Embryonic facial prominence (tissue), 1 donor: Measurements from ENCODE around the gene SLC25A22.

ENCODE experiments used
- DNase-seq: peaks from one replicate; pipeline ENCODE4 v3.0.0-alpha.2; 2016; ENCODE audit errors: extremely low spot score

Gene SLC25A22

GRCh38 chr11:803770-804598 lies 5.9 kb upstream of the SLC25A22 start:
- DNase-seq: no peak

GRCh38 chr11:803467-803742 lies 5.3 kb upstream of the SLC25A22 start:
- DNase-seq: no peak

DNA sequence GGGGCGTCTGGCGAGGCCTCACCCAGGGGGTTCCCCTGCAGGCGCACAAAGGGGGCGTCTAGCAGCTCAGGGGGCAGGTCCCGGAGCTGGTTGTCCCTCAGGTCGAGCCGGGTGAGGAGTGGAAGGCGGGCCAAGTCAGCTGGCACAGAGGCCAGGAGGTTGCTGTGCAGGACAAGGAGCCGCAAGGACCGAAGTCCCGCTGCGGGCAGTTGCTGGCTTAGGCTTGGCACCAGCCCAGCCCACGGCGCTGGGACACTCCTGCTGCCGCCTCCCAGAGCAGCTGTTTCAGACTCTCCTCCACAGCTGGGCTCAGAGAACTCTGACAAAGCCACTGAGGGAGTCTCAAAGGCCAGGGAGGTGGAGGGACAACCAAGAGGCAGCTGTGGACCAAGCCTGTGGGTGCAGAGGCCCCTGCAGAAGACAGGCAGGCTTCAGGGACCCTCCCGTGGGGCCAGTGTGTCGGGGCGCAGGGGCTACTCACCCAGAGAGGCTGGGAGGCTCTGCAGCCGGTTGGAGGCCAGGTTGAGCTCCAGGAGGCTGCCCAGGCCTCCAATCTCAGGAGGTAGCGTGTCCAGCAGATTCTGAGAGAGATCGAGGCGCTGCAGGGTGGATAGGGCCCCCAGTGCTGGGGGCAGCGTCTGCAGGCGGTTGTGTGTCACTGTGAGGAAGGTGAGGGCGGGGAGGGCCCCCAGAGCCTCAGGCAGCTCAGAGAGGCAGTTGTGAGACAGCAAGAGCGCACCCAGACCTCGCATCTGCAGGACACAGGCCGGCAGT lies 4.8 kb upstream of the SLC25A22 start:
- no peak for DNase-seq

GRCh38 chr11:802018-802617 lies 4.0 kb upstream of the SLC25A22 start:
- DNase-seq: no peak

DNA sequence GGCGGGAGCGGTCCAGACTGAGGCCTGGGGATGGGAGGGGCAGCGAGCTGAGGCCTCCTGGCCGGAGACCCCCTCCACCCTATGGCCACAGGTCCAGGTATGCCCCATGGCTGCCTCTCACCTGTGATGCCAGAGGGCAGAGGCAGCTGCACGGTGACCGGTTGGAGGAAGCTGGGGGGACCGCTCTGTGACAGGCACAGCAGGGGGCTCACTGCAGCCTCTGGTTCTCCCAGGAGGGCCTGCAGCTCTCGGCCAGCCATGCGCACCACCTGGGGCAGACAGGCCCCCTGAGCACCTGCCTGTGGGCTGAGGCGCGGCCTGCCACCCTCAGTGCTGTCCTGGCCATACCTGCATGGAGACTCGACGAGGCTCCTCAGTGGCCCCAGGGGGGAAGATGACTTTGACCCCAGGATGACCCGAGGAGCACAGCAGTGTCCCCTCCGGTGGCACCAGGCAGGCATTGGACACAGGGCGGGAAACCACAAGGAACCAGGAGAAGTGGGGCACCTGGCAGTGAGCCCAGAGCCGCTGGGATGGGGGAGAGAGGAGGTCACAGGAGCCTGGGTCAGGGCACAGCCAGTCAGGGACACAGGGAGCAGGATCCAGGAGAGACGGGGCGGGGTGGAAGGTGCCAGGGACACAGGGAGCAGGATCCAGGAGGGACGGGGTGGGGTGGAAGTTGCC lies 3.2 kb upstream of the SLC25A22 start:
- DNase-seq: no peak

- DNase-seq: no peak
These were observed 2.4 kb upstream of the SLC25A22 start for GRCh38 chr11:800473-800872.

DNA sequence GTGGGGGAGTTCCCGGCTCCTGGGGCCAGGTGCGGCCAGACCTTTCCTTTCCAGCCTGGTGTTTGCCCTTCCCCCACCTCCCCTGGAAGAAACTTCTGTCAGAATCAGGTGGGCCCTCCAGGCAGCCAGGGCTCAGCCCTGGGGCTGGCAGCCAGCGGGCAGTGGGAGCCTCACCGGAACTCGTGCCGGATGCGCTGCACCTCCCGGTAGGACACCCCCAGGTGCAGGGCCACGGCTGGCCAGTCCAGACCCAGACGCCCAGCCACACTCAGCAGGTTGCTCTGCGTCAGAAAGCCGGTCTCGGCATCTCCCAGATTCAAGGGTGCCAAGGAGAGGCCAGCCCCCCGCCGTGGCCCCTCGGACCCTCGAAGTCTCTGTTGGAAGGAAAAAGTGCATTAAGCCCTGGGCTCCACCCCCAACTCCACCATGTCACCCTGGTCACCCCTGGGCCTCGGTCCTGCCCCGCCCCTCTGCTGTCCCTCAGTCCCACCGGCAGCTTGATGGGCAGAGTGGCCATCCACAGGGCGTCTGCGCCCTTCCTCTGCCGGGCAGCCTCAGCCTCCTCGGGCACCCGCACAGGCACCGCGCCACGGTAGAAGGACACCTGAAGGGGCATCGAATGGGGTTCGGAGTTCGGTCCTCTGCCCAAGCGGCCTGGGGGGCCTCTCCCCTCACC lies 1.7 kb upstream of the SLC25A22 start:
- DNase-seq: no peak

- DNase-seq: peak; percentile 80
These were observed 587 bp downstream of the SLC25A22 start for GRCh38 chr11:797296-798092.

DNA sequence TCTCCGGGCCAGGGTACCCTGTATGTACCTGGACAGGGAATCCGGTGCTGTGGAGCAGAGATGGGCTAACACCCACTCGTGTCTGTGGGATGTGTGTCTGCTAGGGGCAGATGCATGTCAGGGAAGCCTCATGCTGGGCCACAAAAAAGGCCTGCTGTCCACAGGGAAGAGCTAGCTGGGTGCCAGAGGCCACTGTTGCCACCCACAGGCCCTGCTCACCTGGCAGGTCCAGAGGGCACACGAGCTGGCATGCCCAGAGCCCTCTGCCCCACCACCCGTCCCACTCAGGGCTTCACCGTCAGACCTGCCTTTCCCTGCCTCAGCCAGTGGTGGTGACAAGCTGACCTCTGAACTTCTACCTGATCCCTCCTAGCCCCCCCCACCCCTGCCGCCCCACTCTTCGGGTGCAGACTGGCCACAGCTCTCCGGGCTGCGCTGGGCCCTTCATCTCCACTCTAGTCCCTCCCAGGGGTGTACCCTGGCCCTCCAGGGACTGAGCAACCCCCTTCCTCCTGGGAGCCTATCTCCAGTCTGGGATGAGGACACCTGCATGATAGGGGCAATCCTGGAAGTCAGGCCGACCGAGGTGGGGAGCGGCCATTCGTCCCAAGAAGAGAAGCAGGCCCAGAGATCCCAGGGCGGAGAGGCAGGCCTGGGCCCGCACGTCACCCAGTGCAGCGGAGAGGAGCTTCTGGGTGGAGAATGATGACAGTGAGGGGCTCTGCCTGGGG lies 1.4 kb downstream of the SLC25A22 start:
- DNase-seq: no peak

GRCh38 chr11:795634-796564 lies 2.2 kb downstream of the SLC25A22 start:
- DNase-seq: no peak

- no peak for DNase-seq
These were observed 3.1 kb downstream of the SLC25A22 start for GRCh38 chr11:794766-795633.

- no peak for DNase-seq
These were observed 3.9 kb downstream of the SLC25A22 start for GRCh38 chr11:794013-794765.

DNA sequence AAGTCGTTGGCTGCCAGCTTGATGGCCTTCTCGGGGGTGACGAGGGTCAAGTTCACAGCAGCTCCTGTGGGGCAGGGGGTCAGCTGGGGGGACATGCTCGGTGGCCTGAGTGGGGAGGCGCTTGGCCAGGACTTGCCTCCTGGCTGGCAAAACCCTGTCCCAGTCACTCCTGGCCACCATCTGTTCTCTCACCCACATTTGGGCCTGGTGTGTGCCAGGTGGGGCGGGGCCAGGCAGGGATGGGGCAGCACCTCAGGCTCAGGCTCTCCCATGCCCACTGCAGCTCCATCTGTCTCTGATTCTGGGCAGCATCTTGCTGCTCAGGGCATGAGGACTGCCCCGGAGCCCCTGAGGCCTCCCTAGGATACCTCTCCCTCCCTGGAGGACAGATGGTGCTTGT lies 4.5 kb downstream of the SLC25A22 start:
- no peak for DNase-seq

DNA sequence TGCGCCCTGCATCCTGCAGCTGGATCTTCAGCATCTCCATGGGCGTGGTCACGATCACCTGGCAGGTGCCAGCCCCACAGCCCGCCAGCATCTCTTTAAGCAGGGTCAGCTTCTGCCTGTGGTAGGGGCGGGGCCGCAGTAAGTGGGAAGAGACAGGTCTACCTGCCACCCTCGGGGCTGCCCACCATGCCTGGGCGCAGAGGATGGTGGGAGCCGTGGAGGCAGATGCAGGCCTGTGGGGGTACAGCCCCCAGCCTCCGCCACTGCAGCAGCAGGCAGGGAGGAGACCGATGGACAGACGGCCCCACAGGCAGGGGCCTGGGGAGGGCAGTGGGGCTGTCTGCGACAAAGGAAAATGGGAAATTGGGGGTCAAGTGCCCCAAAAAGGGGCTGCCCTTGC lies 5.2 kb downstream of the SLC25A22 start:
- no peak for DNase-seq

- DNase-seq: no peak
These were observed 5.6 kb downstream of the SLC25A22 start for GRCh38 chr11:792535-792821.

DNA sequence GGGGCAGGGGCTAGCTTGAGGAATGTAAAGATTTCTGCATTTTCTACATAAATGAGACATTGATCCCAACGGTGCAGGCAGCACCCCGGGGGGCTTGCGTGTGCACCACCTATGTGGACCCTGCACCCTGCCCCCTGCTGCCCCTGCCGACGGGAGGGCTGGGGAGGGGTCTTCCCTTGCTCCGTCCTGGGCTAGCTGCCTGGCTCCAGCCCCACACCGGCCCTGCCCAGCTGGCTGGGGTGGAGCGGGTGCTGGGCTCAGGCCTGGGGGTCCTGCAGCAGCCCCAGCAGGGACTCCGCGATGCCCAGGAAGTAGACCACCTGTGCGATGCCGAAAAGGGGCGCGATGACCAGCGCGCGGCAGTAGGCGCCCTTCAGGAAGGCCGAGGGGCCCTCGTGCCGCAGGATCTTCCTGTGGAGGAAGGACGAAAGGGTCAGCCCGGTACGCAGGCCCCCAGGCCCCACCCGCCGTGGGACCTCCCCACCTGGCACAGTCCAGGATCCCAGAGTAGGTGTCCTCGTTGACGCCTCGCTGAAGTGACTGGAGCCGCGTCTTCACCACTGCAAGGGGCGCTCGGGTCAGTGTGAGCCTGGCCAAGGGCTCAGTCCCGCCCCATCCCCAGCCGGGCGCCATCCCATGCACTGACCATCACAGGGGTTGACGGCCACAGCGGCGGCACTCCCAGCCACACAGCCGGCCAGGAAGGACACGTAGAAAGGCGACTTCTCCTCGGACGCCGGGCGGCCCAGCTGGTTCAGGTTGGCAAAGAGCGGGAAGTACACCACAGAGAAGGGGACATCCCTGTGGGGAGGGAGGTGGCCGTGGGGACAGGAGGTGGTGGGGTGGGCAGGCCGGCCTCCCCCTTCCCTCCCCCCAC lies 6.2 kb downstream of the SLC25A22 start:
- DNase-seq: no peak
